Measurements from ENCODE around the gene PCAT7. TPM values are rescaled to one million over a fixed set of nuclear protein-coding genes. Genes with fewer than 3 reads are reported as not detected.

PCAT7 gene
- polyA plus RNA-seq, 1 donor from 2014 or later: 7.7 TPM

- H3K36me3 ChIP-seq (ENCODE audit: insufficient read depth, low read length): no peaks in the 10 kb centered on the region
- H3K9me2 ChIP-seq (ENCODE audit: insufficient read depth, low read length): no peaks in the 10 kb centered on the region
- no peak overlapping the region for H3K4me2 ChIP-seq (ENCODE audit: low read length)
- H3K27me3 ChIP-seq (ENCODE audit: insufficient read depth, low read depth, low read length): no peaks in the 10 kb centered on the region
- H4K20me1 ChIP-seq (ENCODE audit: insufficient read depth): no peaks in the 10 kb centered on the region
- H3K79me2 ChIP-seq (replicated peaks; ENCODE audit: insufficient read depth, low read length): no peaks in the 10 kb centered on the region
- TF ChIP-seq EZH2 (IDR thresholded peaks at IDR 0.05; ENCODE audit: borderline replicate concordance, insufficient read depth, low read length, poor library complexity, severe bottlenecking) (no peak), REST (IDR thresholded peaks at IDR 0.05; ENCODE audit: borderline replicate concordance) (no peak), TAF1 (IDR thresholded peaks at IDR 0.05; ENCODE audit: low read depth) (no peak), CTCF (IDR thresholded peaks at IDR 0.05; ENCODE audit: poor library complexity, severe bottlenecking) (no peak)
- no peak overlapping the region for H2AFZ ChIP-seq (ENCODE audit: low read depth, low read length)
- no peak overlapping the region for H3K27ac ChIP-seq (ENCODE audit: low read length)
- H3K9ac ChIP-seq (ENCODE audit: low read length): no peak overlapping the region
- no peak overlapping the region for H3K4me3 ChIP-seq (ENCODE audit: low read length)
- H3K9me3 ChIP-seq (ENCODE audit: low read length): no peaks in the 10 kb centered on the region
- H3F3A ChIP-seq (ENCODE audit: insufficient read depth, low read length, poor library complexity, severe bottlenecking): no peaks in the 10 kb centered on the region
Observed at GRCh38 chr9:94533155-94533554, 21.7 kb upstream of the PCAT7 start.

- no peak overlapping the region for H3K27ac ChIP-seq (ENCODE audit: low read length)
- H2AFZ ChIP-seq (ENCODE audit: low read depth, low read length): no peak overlapping the region
- H3K79me2 ChIP-seq (replicated peaks; ENCODE audit: insufficient read depth, low read length): no peaks in the 10 kb centered on the region
- no peak for TF ChIP-seq EP300 (conservative IDR thresholded peaks at IDR 0.05; ENCODE audit: poor library complexity, severe bottlenecking)
- TF ChIP-seq POLR2AphosphoS5 (IDR thresholded peaks at IDR 0.05): no peak
- no peak for TF ChIP-seq TAF1 (IDR thresholded peaks at IDR 0.05; ENCODE audit: low read depth)
- no peak for TF ChIP-seq REST (IDR thresholded peaks at IDR 0.05; ENCODE audit: borderline replicate concordance)
- TF ChIP-seq EZH2 (IDR thresholded peaks at IDR 0.05; ENCODE audit: borderline replicate concordance, insufficient read depth, low read length, poor library complexity, severe bottlenecking): no peak
- TF ChIP-seq MXI1 (conservative IDR thresholded peaks at IDR 0.05; ENCODE audit: poor library complexity, severe bottlenecking): no peak
- no peak for TF ChIP-seq SMC3 (conservative IDR thresholded peaks at IDR 0.05; ENCODE audit: poor library complexity)
- TF ChIP-seq RAD21 (conservative IDR thresholded peaks at IDR 0.05): no peak
- TF ChIP-seq CTCF (IDR thresholded peaks at IDR 0.05; ENCODE audit: poor library complexity, severe bottlenecking): no peak
- no peaks in the 10 kb centered on the region for H4K20me1 ChIP-seq (ENCODE audit: insufficient read depth)
- H3K4me2 ChIP-seq (ENCODE audit: low read length): no peak overlapping the region
- no peaks in the 10 kb centered on the region for H3K9me2 ChIP-seq (ENCODE audit: insufficient read depth, low read length)
- H3K4me3 ChIP-seq (ENCODE audit: low read length): no peak overlapping the region
- no peak overlapping the region for H3K9ac ChIP-seq (ENCODE audit: low read length)
- no peaks in the 10 kb centered on the region for H3F3A ChIP-seq (ENCODE audit: insufficient read depth, low read length, poor library complexity, severe bottlenecking)
- H3K9me3 ChIP-seq (ENCODE audit: low read length): no peaks in the 10 kb centered on the region
- no peaks in the 10 kb centered on the region for H3K27me3 ChIP-seq (ENCODE audit: insufficient read depth, low read depth, low read length)
- no peaks in the 10 kb centered on the region for H3K36me3 ChIP-seq (ENCODE audit: insufficient read depth, low read length)
Observed at GRCh38 chr9:94533601-94534000, 21.3 kb upstream of the PCAT7 start.

Data from neural cell (in vitro differentiated cells).